PFSK-1 (cell line): Measurements from ENCODE around the gene PNKD.

Source experiments
- POLR2AphosphoS5 ChIP-seq: IDR thresholded peaks from 2 replicates; pipeline ENCODE4 v1.6.1; 2012; ENCODE audit warnings: low read depth, mild to moderate bottlenecking, control low read depth, low read length, moderate library complexity
- SIN3A ChIP-seq: IDR thresholded peaks from 2 replicates; pipeline ENCODE4 v1.6.1; 2012; ENCODE audit warnings: mild to moderate bottlenecking, low read length, moderate library complexity, borderline replicate concordance; ENCODE audit not compliant: insufficient read depth

DNA sequence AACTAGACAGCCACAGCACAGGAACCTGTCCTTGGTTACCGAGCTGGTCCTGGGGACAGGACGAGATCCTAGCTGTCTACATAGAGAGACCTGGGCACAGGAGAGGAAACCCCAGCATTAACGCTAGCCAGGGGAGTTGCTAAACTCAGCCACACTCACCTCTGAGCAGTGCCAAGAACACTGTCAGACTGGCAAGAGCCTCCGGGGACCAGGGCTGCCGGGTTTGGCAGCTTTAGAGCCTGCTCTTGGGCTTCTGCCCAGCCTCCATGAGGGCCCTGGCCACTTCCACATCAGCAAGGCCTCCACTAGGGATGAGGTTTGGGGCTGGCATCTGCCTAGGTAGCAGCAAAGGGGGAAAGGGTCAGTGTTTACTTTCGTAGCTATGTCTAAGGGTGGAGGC is 15.3 kb downstream of the PNKD start:
- TF ChIP-seq POLR2AphosphoS5 (no peak), SIN3A (no peak)
